Measurements from ENCODE around the gene ASIC3.

The ASIC3 gene

GRCh38 chr7:151091003-151091402 is 42.7 kb downstream of the ASIC3 start:
- ChIA-PET POLR2A (no interaction called here), CTCF (interaction anchor here (0.9 to 12.8 kb wide), 3 partner anchors 17 to 107 kb away, joined by 3 to 149 read pairs (median 3); no protein-coding TSS in a partner anchor)
- TF ChIP-seq CTCF (IDR thresholded peaks at IDR 0.05; ENCODE audit: control extremely low read depth, extremely low read depth, low read depth, missing control alignments), result no peak
- no peak for DNase-seq (ENCODE audit: extremely low spot score)

- ChIA-PET POLR2A (no interaction called here), CTCF (interaction anchor here (0.9 to 12.8 kb wide), 3 partner anchors 16 to 108 kb away, joined by 3 to 149 read pairs (median 3); no protein-coding TSS in a partner anchor)
- TF ChIP-seq CTCF (IDR thresholded peaks at IDR 0.05; ENCODE audit: control extremely low read depth, extremely low read depth, low read depth, missing control alignments), result peak; percentile 51
- DNase-seq (ENCODE audit: extremely low spot score), result peak; percentile 51
Observed at GRCh38 chr7:151091431-151091830, 43.1 kb downstream of the ASIC3 start.

GRCh38 chr7:151091988-151092387 is 43.7 kb downstream of the ASIC3 start:
- no peak for TF ChIP-seq CTCF (IDR thresholded peaks at IDR 0.05; ENCODE audit: control extremely low read depth, extremely low read depth, low read depth, missing control alignments)
- no peak for DNase-seq (ENCODE audit: extremely low spot score)
- POLR2A ChIA-PET, result no interaction called here
- CTCF ChIA-PET, result interaction anchor here (12.8 kb wide), 1 partner anchor 16 kb away, joined by 149 read pairs; no protein-coding TSS in a partner anchor

GRCh38 chr7:151093748-151094147 is 45.4 kb downstream of the ASIC3 start:
- TF ChIP-seq CTCF (IDR thresholded peaks at IDR 0.05; ENCODE audit: control extremely low read depth, extremely low read depth, low read depth, missing control alignments), result no peak
- DNase-seq (ENCODE audit: extremely low spot score), result no peak
- ChIA-PET POLR2A (no interaction called here), CTCF (interaction anchor here (1.6 to 12.8 kb wide), 3 partner anchors 8 to 151 kb away, joined by 3 to 149 read pairs (median 4); no protein-coding TSS in a partner anchor)

- CTCF ChIA-PET, result interaction anchor here (1.1 to 12.8 kb wide), 4 partner anchors 9 to 76 kb away, joined by 3 to 149 read pairs (median 7); no protein-coding TSS in a partner anchor
- POLR2A ChIA-PET, result no interaction called here
- no peak for DNase-seq (ENCODE audit: extremely low spot score)
- TF ChIP-seq CTCF (IDR thresholded peaks at IDR 0.05; ENCODE audit: control extremely low read depth, extremely low read depth, low read depth, missing control alignments), result no peak
Observed at GRCh38 chr7:151094675-151095074, 46.3 kb downstream of the ASIC3 start.

GRCh38 chr7:151095123-151095797 is 46.9 kb downstream of the ASIC3 start:
- CTCF ChIA-PET, result interaction anchor here (1.1 to 12.8 kb wide), 4 partner anchors 9 to 77 kb away, joined by 3 to 149 read pairs (median 7); no protein-coding TSS in a partner anchor
- TF ChIP-seq CTCF (IDR thresholded peaks at IDR 0.05; ENCODE audit: control extremely low read depth, extremely low read depth, low read depth, missing control alignments), result no peak
- no peak for DNase-seq (ENCODE audit: extremely low spot score)
- POLR2A ChIA-PET, result no interaction called here

Measured in GM10248 (cell line).